NOMO-1 treated with dmso at 0.1 percent for 144 hours (cell line): ENCODE data around the gene MMUT.
"Not testable (repeated sequence)": the region's sequence is repeated elsewhere in the genome, so short reads cannot be mapped to it uniquely, and the experiment has no call there.

Experiments
- DNase-seq: peaks from one replicate; lab custom pipeline; 2025; ENCODE audit not compliant: unreplicated experiment; lab: John Stamatoyannopoulos, UW

MMUT gene

DNA sequence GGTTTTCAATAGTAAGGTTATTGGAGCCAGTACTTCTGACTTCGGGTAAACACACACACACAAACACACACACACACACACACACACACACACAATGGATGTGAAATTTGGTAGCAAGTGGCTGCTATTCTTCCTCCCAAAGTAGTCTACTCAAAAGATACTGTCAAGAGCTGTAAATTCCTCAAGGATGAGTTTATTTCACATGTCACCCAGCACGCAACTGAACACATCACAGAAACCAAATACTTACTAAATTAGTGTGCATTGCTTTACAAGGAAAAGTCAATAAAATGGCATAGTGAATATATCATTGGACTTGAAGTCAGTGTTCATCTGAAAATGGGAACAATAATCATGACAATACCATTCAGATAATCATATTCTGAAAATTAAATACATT is 32.9 kb downstream of the MMUT start:
- no peak for DNase-seq

DNA sequence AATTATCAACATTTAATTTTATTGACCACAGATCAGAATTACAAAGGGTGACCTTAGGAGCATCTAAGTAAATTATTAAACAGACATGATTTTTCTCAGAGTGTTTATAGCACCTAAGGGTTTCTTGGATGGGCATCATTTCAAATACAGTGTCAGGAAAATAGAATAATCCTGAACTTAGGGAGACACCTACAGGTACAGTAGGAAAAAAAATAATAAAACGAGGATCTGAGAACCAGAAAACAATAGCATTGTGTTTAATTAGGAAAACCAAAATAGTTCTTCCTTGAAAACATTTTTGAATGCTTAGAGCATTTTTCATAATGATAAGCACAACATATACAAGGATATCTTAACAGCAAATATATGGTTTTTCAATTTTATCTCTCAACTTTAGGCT is 39.2 kb downstream of the MMUT start:
- no peak for DNase-seq

DNA sequence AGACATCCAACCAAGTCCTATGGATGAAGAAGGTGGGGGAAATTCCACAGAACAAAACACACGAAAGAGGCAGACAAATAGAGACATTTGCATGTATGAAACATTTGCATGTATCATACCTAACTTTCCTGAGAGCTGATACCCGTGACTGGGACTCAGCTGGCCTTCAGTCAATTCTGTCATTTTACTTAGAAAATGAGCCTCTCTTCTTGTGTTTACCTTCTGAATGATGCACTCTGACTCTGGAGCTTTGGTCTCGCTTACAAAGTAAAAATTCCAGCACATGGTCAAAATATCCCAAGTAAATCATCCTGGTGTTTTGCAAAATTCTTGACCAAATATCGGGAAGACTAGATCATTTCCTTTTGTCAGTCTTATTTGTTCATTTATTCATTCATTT is 46.9 kb downstream of the MMUT start:
- DNase-seq, result no peak

DNA sequence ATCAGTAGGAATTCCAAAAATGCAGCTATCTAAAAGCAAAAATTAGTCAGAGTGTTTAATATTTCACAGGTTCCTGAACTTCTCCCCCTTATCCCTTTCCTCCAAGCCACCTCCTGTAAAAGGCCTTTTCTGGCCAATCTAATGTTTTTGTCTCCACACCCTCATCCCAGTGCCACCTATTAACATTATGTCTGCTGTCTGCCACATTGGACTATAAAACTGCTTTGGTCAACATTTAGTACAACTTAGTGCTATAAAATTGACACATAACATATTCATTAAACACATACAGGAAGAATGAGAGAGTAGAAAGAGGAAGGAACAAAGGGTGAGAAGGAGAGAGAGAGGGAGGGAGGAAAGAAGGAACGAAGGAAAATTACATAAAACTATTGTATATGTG is 47.7 kb downstream of the MMUT start:
- DNase-seq, result no peak

DNA sequence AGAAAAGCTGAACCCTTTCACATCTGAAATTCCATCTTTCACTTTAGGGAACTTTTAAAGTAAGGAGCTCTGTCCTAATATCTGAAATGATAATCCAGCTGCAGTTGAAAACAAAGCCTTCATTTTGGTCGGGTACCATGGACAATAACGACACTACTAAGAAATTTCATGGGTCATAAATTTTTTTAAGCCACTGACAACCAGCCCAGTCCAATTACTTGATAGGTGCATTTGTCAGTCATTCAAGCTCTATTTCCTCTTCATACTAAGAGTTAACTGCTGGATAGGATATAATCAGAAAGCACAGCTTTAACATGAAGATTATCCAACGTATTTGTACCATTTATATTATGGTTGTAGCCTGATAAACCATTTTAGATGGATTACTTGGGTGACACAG is 52.5 kb downstream of the MMUT start:
- no peak for DNase-seq

DNA sequence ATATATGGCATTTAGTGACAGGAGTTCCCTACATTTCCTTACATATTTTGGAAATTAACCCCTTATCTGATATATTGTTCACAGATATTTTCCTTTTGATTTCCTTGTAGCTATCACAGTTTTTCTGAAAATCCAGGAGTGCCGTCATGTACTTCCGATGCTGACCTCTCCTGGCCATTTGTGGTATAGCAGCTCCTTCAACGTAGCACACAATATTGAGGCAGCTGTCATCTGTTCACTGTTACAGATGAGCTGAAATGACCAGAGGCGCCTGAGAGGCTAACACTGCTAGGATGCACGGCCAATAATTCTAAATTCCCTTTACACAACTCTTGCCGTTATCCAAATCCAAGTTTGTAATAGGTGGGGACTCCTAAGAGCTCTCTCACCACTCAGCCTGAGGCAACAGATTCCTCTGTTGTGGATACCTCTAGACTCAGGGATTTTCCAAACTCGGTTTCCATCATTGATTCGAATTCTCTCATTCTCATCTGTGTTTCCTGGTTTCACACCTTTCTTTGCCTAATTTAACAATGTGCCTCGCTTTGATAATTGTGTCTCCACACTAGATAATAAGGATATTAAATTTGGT is 53.0 kb downstream of the MMUT start:
- DNase-seq, result no peak

DNA sequence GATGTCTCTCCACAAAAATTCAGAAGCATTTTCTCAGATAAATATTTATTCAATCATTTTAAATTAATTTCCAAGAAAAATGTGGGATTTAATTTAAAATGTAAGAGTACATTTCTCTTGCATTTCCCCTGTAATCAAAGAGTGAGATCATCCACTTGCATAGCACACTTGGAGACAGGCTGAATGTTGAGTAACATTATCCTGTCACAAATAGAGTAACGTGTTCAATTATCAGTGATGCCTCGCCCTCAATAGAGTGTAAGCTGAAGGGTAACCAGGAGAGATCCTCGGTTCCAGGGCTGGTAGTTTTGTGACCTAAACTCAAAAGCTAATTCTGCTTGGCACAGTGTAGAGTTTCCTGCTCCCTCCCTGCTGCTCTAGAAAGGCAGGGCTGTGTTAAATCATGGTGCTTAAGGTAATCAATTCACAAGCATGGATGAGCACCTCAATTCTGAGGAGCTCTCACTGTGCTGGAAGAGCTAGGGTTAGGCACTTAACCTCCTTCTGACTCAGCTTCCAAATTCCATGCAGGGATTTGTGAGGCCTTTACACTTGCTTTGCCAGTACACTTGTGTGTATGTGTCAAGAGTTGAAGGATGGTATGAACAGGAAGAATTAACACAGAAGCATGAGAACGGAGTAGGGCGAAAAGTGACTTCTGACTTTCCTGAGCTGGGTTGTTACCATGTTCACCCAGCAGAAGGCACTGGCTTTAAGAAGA is 56.6 kb downstream of the MMUT start:
- DNase-seq, result no peak

DNA sequence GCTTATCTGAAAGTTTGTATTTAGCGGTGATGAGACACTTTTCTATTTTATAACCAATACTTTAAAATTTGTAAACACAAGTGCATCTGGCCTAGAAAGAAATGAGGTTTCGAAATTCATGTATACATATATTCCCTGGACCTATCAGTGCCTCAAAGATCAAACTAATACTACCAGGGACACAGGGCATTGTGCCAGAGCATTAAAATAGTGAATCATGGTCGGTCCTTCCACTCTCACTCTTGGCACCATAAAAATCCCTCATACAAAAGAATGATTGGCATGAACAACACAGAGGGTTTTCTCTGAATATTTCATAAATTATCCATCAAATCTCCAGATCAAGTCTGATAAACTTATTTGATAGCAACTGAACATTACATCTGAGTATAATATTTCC is 62.0 kb downstream of the MMUT start:
- no peak for DNase-seq

DNA sequence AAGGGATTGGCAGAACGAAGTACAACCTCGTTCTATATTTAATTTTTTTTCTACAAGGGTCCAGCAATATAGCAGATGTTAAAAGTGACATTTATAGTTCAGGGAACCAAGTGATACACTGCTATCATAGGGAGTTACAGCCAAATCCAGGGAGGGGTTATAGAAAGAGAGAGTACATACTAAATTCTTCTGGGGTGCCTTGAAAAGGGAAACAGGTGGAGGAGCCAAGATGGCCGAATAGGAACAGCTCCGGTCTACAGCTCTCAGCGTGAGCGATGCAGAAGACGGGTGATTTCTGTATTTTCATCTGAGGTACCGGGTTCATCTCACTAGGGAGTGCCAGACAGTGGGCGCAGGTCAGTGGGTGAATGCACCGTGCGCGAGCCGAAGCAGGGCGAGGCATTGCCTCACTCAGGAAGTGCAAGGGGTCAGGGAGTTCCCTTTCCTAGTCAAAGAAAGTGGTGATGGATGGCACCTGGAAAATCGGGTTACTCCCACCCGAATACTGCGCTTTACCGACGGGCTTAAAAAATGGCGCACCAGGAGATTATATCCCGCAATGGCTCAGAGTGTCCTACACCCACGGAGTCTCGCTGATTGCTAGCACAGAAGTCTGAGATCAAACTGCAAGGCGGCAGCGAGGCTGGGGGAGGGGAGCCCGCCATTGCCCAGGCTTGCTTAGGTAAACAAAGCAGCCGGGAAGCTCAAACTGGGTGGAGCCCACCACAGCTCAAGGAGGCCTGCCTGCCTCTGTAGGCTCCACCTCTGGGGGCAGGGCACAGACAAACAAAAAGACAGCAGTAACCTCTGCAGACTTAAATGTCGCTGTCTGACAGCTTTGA is 76.2 kb downstream of the MMUT start:
- not testable (repeated sequence) for DNase-seq

DNA sequence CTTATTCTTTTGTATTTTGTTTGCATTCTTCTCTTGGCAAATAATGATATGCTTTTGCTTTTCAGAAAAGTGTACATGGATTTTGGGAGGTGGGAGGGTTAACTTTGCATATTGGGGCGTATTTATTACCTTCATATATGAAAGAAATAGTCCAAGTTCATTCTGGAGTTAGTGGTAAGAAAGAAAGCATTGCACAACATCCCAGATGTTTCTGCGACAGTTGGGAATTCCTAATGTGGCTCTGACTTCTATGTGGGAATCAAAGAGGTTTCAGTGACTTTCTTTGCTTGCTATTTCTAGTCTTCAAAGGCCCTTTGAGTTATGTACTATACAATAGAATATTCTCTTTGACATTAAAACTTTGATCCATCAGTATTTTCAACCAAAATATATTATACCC is 78.1 kb downstream of the MMUT start:
- DNase-seq, result no peak
